ENCODE measurements around the gene UBTF. TPM values are rescaled to one million over a fixed set of nuclear protein-coding genes. Genes with fewer than 3 reads are reported as not detected.
A peak's percentile ranks its signal among the peaks of the same experiment; 100 is the strongest.

UBTF gene
- 42.1 and 49.4 TPM in 2 replicates for total RNA-seq (2012; rRNA removed)
- 25.6 and 29.7 TPM in 2 replicates for polyA plus RNA-seq (2012; rRNA removed)
- polyA plus RNA-seq (2012; cell fraction: cytosol; rRNA removed): 13.0 and 21.5 TPM in 2 replicates
- polyA plus RNA-seq (2012; cell fraction: nucleus; rRNA removed; ENCODE audit: low replicate concordance): 19.8 and 33.5 TPM in 2 replicates
- Bru-seq, nascent RNA: percentile 67 among the genes with signal in this experiment
- BruChase-seq, experiment 1, labeled RNA remaining after a 6-hour chase: percentile 77 among the genes with signal in this experiment
- percentile 86 among the genes with signal in this experiment for BruChase-seq, experiment 2, labeled RNA remaining after a 2-hour chase
- long read RNA-seq, full-length matches to known transcripts: 37 of 82 reads
- long read RNA-seq, partial matches to known transcripts: 25 of 82 reads
- long read RNA-seq, other reads (novel, unspliced or antisense): 20 of 82 reads

- H3K18ac ChIP-seq (ENCODE audit: low read depth, low read length): peak within 1 kb of the TSS; percentile 61; the same call in 1 of the 2 replicates
- CTCF ChIA-PET: interaction anchor here (1.2 kb wide), 1 partner anchor 9 kb away, joined by 7 read pairs; no protein-coding TSS in a partner anchor
- peak within 1 kb of the TSS; percentile 21 for H4K91ac ChIP-seq (ENCODE audit: insufficient read depth, low read depth, low read length)
- peaks cover 15% of the 10 kb centered on the region for H3K4me1 ChIP-seq (ENCODE audit: control insufficient read depth, insufficient read depth, low read length)
- H2AK5ac ChIP-seq (ENCODE audit: low read depth, low read length): peak within 1 kb of the TSS; percentile 93
- H3K9me1 ChIP-seq (ENCODE audit: insufficient read depth, low read length): peaks cover 20% of the 10 kb centered on the region
- TF ChIP-seq BHLHE40 (IDR thresholded peaks at IDR 0.05; ENCODE audit: low read depth, low read length): no peak
- TF ChIP-seq CTCF (conservative IDR thresholded peaks at IDR 0.05; ENCODE audit: low read depth, low read length): 0 out of 2 replicates have a peak, but pooled peaks have one; percentile 6
- TF ChIP-seq MAZ (IDR thresholded peaks at IDR 0.05; ENCODE audit: borderline replicate concordance, low read depth, low read length): peak; percentile 16; the same call in 1 of the 2 replicates
- TF ChIP-seq CEBPB (IDR thresholded peaks at IDR 0.05; ENCODE audit: low read depth, low read length): no peak
- H2BK120ac ChIP-seq (ENCODE audit: low read depth, low read length): peak within 1 kb of the TSS; percentile 52
- H2AFZ ChIP-seq (replicated peaks; ENCODE audit: low read length, poor library complexity): peak within 1 kb of the TSS; percentile 87
- intact Hi-C loops (cut with micrococcal nuclease) (loop anchor here (1.0 to 10.0 kb wide), 4 partner anchors 88 to 418 kb away; partner anchors contain the start of genes GPATCH8 and RUNDC3A), dilution Hi-C loops (cut with HindIII; ENCODE audit: low sequenced_read_pairs, unreplicated experiment) (no loop called here), in situ Hi-C loops (cut with MboI; ENCODE audit: low sequenced_read_pairs) (loop anchor here (5.0 to 25.0 kb wide), 3 partner anchors 108 to 418 kb away; partner anchors contain the start of gene GPATCH8)
- peaks cover 22% of the 10 kb centered on the region for H3K36me3 ChIP-seq (ENCODE audit: control insufficient read depth, insufficient read depth, low read length)
- 0% methylated on average over 5 of the region's 76 CpGs; no CpG with 5 or more reads in 1 of the 2 experiments for WGBS, 2 experiments (ENCODE audit: extremely low coverage in 2 of 2, insufficient read length in 1 of 2)
- peak within 1 kb of the TSS; percentile 60 for H3K4me2 ChIP-seq (ENCODE audit: low read depth, low read length)
- no TSS peak for BruUV-seq (replicated peaks)
- peak within 1 kb of the TSS; percentile 68 for H3K14ac ChIP-seq (replicated peaks; ENCODE audit: low read depth, low read length)
- no peak within 1 kb of the TSS for H4K5ac ChIP-seq (ENCODE audit: low read depth, low read length)
- no peak within 1 kb of the TSS for H2BK20ac ChIP-seq (ENCODE audit: low read depth, low read length)
- peaks cover 28% of the 10 kb centered on the region for H4K20me1 ChIP-seq (ENCODE audit: insufficient read depth, low read length)
- peak within 1 kb of the TSS; percentile 93 for H3K4me3 ChIP-seq (ENCODE audit: insufficient read depth, low read depth, low read length)
- peak within 1 kb of the TSS; percentile 69 for H3K56ac ChIP-seq (ENCODE audit: extremely low read depth, insufficient read depth, low read length)
- peak; percentile 8 for ATAC-seq (ENCODE audit: low read depth)
- peak within 1 kb of the TSS; percentile 98 for H2AK9ac ChIP-seq (replicated peaks; ENCODE audit: low read depth, low read length, poor library complexity)
- H3K4ac ChIP-seq (ENCODE audit: low read depth, low read length): peak within 1 kb of the TSS; percentile 78
- H2BK5ac ChIP-seq (ENCODE audit: low read depth, low read length, poor library complexity, severe bottlenecking): peak within 1 kb of the TSS; percentile 86
- H3K9me3 ChIP-seq (ENCODE audit: control insufficient read depth, insufficient read depth, low read length): no peaks in the 10 kb centered on the region
- peak within 1 kb of the TSS; percentile 64; the same call in 1 of the 2 replicates for H3K23ac ChIP-seq (ENCODE audit: low read depth, low read length)
- no peak within 1 kb of the TSS for H2BK15ac ChIP-seq (ENCODE audit: low read depth, low read length)
- peak within 1 kb of the TSS; percentile 92 for H3K27ac ChIP-seq (ENCODE audit: insufficient read depth, low read length)
- peak within 1 kb of the TSS in 1 of 2 experiments; percentile 49; a peak in 1 of 4 replicates for H4K8ac ChIP-seq (ENCODE audit: low read depth in 2 of 2, low read length in 2 of 2)
- H3K27me3 ChIP-seq (ENCODE audit: control insufficient read depth, insufficient read depth, low read length): no peaks in the 10 kb centered on the region
- peaks cover 32 to 59% of the 10 kb centered on the region in 2 experiments for H3K79me1 ChIP-seq (ENCODE audit: low read depth in 1 of 2, low read length in 2 of 2)
- H3K9ac ChIP-seq (ENCODE audit: low read depth, low read length): peak within 1 kb of the TSS; percentile 92
- POLR2A ChIA-PET (ENCODE audit: unreplicated experiment): interaction anchor here (0.7 kb wide), 1 partner anchor 133 kb away, joined by 3 read pairs; no protein-coding TSS in a partner anchor
- DNase-seq: peak; percentile 45
Measured at GRCh38 chr17:44219616-44220212, at the start of gene UBTF. UBTF (minus strand) TSS chr17:44219675; CDS start chr17:44218229, 1,446 bp downstream.

All from IMR-90 (cell line).